NCI-H2196 treated with DMSO at 0.1 percent for 48 hours (cell line): ENCODE data around the gene ANXA8.
"Not testable (repeated sequence)": the region's sequence is repeated elsewhere in the genome, so short reads cannot be mapped to it uniquely, and the experiment has no call there.

Source experiments
- DNase-seq: peaks from one replicate; lab custom pipeline; 2025; ENCODE audit not compliant: unreplicated experiment; lab: John Stamatoyannopoulos, UW

ANXA8 gene

GRCh38 chr10:47483923-47484322, at the start of gene ANXA8:
Gene ANXA8, minus strand, starts transcription at chr10:47484115. Its CDS starts 182 bp downstream, at chr10:47483933.
- DNase-seq, result not testable (repeated sequence)

GRCh38 chr10:47523475-47523874, 39.6 kb upstream of the ANXA8 start, which contains the start of gene AGAP9:
Gene AGAP9, minus strand, starts transcription at chr10:47523638. Its CDS starts 112 bp downstream, at chr10:47523526.
- DNase-seq, result not testable (repeated sequence)

- DNase-seq, result not testable (repeated sequence)
These were observed 18.4 kb upstream of the ANXA8 start for GRCh38 chr10:47502313-47502712.

- DNase-seq, result not testable (repeated sequence)
These were observed 10.3 kb upstream of the ANXA8 start for GRCh38 chr10:47494226-47494625.

GRCh38 chr10:47491600-47491999, 7.7 kb upstream of the ANXA8 start, which contains the start of gene FAM25G:
Gene FAM25G, minus strand, starts transcription at chr10:47491700. Its CDS starts 26 bp downstream, at chr10:47491674.
- not testable (repeated sequence) for DNase-seq

GRCh38 chr10:47489630-47490029, 5.7 kb upstream of the ANXA8 start:
- DNase-seq, result not testable (repeated sequence)

GRCh38 chr10:47485943-47486342, 2.0 kb upstream of the ANXA8 start:
- not testable (repeated sequence) for DNase-seq

GRCh38 chr10:47484786-47485185, 871 bp upstream of the ANXA8 start:
- DNase-seq, result not testable (repeated sequence)

GRCh38 chr10:47482367-47482766, 1.5 kb downstream of the ANXA8 start:
- DNase-seq, result not testable (repeated sequence)

- not testable (repeated sequence) for DNase-seq
These were observed 2.1 kb downstream of the ANXA8 start for GRCh38 chr10:47481768-47482181.

GRCh38 chr10:47481182-47481766, 2.6 kb downstream of the ANXA8 start:
- DNase-seq, result not testable (repeated sequence)

- not testable (repeated sequence) for DNase-seq
These were observed 3.8 kb downstream of the ANXA8 start for GRCh38 chr10:47480133-47480532.

GRCh38 chr10:47478114-47478513, 5.8 kb downstream of the ANXA8 start:
- DNase-seq, result not testable (repeated sequence)

GRCh38 chr10:47477078-47477477, 6.8 kb downstream of the ANXA8 start:
- not testable (repeated sequence) for DNase-seq

- DNase-seq, result not testable (repeated sequence)
These were observed 8.8 kb downstream of the ANXA8 start for GRCh38 chr10:47475101-47475500.

- DNase-seq, result not testable (repeated sequence)
These were observed 10.4 kb downstream of the ANXA8 start for GRCh38 chr10:47473516-47473915.

GRCh38 chr10:47472647-47473046, 11.3 kb downstream of the ANXA8 start:
- DNase-seq, result not testable (repeated sequence)

GRCh38 chr10:47472072-47472471, 11.8 kb downstream of the ANXA8 start:
- DNase-seq, result not testable (repeated sequence)

GRCh38 chr10:47468731-47469528, 15.0 kb downstream of the ANXA8 start:
- DNase-seq, result not testable (repeated sequence)

- DNase-seq, result not testable (repeated sequence)
These were observed 16.0 kb downstream of the ANXA8 start for GRCh38 chr10:47467957-47468356.

GRCh38 chr10:47467458-47467857, 16.5 kb downstream of the ANXA8 start:
- DNase-seq, result not testable (repeated sequence)
